GM18505 (cell line): ENCODE data around the gene TGFBR3.
"Not testable (repeated sequence)": the region's sequence is repeated elsewhere in the genome, so short reads cannot be mapped to it uniquely, and the experiment has no call there.

ENCODE experiments used
- ATAC-seq: cut with Tn5 transposase; IDR thresholded peaks from one replicate; pipeline ENCODE4 v1.9.1; 2021; ENCODE audit not compliant: unreplicated experiment
- POLR2A ChIP-seq: IDR thresholded peaks from 4 replicates; pipeline ENCODE4 v1.6.1; 2011; ENCODE audit warnings: borderline replicate concordance; ENCODE audit not compliant: insufficient read depth, insufficient read length; ENCODE audit errors: extremely low read depth

TGFBR3 gene

DNA sequence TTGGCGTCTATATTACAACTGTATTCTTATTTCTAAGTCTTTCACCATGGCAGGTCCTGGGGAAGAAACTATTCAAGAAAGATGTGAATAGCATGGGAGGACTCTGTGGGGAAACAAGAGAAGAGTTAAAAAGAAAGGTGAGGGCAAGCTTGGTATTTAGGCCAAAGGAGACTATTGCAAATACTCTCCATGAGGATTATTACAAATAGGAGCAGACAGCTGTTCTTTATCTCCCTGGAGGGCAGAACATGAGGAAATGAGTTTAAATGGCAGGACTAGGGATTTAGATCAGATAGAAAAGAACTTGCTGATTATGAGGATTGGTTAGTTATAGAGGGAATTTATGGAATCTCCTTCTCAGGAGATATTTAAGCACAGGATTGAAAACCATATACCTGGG is 198.5 kb downstream of the TGFBR3 start:
- no peak for TF ChIP-seq POLR2A
- ATAC-seq, result no peak

- TF ChIP-seq POLR2A, result no peak
- no peak for ATAC-seq
Observed at GRCh38 chr1:91685994-91686393, 200.0 kb downstream of the TGFBR3 start.

DNA sequence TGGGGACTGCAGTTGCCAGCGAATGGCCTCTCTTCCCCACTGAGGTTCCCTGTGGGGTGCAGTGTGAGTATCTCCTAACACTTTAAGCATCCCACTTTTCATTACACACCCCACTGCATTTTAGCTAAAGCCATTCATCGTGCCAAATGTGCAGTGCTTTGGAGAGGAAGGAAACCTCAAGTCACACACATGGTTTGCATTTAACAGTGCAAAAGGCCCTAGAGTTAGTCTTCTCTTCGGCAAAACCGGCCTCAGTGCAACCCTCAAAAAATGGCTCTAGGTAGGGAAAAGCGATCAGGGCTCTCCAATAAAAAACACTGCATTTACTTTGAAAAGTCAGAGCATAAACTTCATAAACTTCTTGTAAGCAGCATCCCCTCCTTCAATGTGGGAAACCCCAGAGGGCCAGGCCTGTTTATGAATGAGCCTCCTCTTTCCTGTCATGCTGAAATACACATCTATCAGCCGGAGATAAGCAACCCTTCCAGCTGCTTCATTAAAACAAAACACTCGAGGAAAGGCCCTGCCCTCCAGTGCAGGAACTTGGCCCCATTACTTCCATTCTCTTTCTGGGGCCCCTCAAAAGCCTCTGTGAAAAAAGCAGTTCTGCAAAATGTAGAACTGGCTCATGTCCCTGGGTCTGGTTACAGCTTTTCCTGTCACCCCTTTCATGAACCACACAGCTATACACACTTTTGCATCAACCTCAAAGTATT is 201.3 kb downstream of the TGFBR3 start:
- ATAC-seq, result no peak
- no peak for TF ChIP-seq POLR2A

GRCh38 chr1:91683598-91683951 is 202.4 kb downstream of the TGFBR3 start:
- TF ChIP-seq POLR2A, result no peak
- ATAC-seq, result no peak

DNA sequence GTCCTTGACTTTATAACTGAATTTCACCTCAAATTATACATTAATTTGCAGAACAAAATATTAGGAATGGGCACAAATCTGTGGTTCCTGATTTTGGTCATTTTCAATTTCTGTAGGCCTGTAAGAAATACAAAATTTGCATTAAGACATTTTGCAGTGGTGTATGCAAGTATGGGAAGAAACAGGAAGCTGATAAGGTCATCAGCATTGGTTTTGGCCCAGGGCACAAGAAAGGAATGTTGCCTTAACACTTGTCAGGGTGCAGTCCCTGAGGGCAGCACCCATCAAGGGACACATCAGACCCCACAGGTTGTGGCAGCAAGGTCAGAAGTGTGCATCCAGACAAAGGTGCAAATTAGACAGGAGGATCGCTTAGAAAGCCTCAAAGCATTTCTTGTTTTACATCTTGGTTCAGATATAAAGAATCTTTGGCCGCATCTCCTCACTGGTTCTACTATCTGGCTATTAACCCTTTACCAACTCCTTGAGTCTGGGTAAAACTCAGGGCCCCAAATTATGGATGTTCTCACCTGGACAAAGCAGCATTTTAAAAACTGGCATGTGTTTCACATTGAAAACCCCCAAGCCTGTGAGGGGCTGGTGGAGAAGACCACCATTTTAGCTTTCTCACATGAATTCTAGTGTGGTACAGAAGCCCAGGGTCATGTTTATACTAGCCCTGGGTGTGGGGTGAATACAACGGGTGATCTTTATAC is 202.9 kb downstream of the TGFBR3 start:
- no peak for TF ChIP-seq POLR2A
- no peak for ATAC-seq

DNA sequence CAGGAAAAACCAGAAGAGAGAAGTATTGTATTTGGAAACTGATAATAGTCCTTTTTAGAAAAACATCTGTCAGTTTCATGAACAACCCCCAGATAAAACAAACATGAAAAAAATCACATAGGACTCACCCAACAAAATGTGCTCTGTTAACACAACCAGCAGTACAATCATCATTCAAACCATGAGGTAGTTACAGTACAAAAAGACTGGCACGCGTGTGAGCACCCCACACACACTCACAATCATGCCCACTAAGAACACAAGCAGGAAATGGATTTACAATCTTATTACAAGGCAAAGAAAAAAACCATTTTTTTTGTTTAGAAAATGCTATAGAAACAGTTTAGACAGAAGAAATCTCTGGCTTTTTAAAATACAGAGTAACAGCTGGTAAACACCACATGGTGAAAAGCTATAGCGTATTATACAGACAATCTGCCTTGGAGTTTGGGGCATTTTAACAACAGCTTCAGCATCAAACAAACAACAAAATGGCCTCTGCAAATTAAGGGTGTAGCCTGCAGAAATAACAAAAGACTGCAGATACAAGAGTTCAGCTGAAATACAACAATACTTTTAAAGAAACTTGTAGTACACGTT is 205.3 kb downstream of the TGFBR3 start:
- no peak for TF ChIP-seq POLR2A
- ATAC-seq, result no peak

- no peak for ATAC-seq
- no peak for TF ChIP-seq POLR2A
Observed at GRCh38 chr1:91679446-91679845, 206.5 kb downstream of the TGFBR3 start.

DNA sequence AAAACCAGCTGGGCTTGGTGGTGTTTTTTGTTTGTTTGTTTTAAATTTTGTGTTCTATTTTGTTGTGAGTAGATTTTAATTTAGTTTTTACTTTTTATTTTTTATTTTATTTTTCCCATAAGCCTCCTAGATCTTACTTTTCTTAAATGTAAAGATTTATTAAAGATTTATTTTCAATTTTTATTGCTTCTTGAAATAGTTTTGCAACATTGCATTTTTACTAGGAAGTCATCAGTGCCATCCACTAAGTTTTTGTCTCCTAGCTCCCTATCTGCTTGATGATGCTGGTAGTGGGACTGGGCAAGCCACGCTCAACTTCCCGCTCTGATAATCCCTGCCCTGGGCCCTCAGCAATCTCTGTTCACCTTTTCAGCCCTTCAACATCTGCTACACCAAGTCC is 209.9 kb downstream of the TGFBR3 start:
- TF ChIP-seq POLR2A, result no peak
- no peak for ATAC-seq

DNA sequence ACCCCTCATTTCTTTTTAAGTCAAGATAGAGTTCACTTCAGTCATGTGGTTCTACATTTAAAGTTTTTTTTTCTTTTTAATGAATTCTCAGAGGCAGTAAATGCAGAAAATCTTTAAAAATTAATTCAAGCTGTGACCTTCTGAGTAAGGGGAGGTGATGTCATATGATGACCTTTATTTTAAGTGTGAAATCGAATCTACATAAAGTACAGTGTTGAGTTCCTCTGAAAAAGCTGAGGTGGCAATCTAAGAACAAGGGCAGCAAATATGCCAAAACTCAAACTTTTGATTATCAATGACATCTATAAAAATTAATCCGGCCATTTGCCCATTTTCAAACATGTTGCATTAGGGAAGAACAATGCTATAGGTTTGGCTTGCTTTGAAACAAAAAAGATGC is 211.8 kb downstream of the TGFBR3 start:
- no peak for TF ChIP-seq POLR2A
- ATAC-seq, result no peak

DNA sequence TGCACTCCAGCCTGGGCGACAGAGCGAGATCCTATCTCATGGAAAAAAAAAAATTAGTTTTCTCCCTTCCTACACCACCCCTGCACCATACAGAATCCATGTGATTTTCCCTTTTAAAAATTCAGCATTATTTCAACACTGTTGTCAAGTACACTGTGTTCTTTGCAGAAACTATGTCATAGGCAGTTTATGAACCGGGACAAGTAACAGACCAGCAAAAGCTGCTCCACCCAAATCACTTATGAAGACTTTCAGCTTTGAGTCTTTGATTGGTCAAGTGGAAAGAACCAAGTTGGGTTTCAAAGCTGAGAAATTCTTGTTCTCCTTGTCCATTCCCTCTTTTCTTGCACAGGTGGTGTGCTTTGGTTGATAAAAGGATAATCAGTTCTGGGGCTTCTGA is 212.3 kb downstream of the TGFBR3 start:
- no peak for TF ChIP-seq POLR2A
- no peak for ATAC-seq

GRCh38 chr1:91672601-91673161 is 213.3 kb downstream of the TGFBR3 start:
- TF ChIP-seq POLR2A, result no peak
- no peak for ATAC-seq

GRCh38 chr1:91670781-91671180 is 215.2 kb downstream of the TGFBR3 start:
- TF ChIP-seq POLR2A, result no peak
- ATAC-seq, result no peak

DNA sequence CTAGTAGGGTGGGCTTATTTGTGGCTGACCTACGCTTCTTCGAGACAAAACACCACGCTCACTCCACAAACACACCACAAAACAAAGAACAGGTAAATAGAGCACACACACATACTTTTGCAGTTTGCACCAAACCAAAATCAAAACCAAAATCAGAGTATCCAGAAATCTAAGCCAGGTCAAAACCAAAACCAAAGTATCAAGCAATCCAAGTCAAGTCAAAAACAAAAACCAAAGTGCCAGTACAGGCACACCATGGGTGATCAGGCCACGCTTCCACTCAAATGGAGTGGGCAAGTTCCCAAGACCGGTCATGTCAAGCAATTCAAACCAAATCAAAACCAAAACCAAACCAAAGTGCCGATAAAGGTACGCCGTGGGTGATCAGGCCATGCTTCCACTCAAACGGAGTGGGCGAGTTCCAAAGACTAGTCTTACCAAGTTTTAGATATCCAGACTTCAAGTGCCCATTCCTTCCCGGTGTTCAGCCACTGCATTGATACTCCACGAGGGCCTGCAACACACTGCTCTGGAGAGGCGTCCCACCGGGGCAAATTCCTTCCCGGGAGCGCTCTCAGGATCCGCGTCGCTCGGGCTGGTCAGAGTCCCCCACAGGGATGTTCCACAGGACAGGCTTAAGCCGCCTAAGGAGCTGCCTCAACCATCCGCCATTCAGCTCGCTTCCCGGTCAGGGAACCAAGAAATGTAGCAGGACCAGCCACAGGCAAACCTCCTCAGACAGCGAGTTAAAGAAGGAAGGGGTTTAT is 216.2 kb downstream of the TGFBR3 start:
- no peak for TF ChIP-seq POLR2A
- no peak for ATAC-seq

DNA sequence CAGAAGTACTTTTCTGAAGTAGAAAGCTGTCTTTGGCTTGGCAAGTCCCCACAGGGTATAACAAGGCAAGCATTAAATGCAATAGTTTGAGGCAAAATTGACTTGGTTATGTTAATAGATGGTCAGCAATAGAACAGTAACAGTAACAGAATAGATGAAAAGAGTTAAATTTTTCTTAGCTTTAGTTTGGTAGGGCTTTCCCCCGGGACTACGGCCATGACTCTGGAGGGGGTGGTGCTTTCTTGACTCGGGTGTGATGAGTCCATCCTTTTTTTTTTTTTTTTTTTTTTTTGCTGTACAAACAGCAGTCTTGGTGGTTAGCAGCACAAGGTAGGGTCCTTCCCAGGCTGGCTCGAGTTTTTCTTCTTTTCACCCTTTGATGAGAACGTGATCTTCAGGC is 219.3 kb downstream of the TGFBR3 start:
- not testable (repeated sequence) for ATAC-seq
